ENCODE results near the gene TBX10.

Gene TBX10

DNA sequence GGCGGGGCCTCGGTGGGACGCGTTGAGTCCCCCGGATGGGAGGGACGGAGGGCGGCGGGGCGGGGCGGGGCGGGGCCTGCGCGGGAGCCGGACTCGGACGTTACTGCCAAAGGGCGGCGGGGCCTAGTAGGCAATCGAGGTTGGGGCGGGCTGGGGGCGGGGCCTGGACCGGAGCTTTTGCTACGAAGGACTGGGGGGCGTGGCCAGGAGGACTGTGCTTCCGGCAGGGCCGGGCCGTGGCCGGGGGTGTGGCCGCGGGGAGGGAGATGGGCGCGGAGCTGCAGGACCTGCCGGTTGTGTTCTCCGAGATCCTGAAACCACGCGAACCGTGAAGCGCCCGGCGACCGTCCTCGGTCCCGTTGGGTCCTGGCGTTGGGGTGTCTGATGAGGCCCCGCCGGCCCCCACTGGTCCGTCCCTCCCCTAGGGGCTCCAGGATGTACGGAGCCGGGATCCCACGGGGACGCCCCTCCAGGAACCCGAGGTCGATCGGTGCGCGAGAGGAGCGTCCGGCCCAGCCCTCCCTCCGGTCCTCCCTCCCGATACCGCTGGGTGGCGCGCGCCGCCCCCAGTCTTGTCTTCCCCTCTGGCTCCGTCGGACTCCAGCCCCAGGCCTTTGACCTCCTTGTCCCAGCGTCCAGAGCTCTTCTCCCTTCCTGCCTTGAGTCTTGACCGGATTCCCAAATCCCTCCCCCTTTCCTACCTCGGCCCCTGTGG, 9.2 kb downstream of the TBX10 start:
- H3K4me1 Mint-ChIP-seq, result peaks cover 4% of the 10 kb centered on the region
- peak overlapping the region; percentile 85 to 94 (median 88) for H3K4me3 Mint-ChIP-seq
- TF ChIP-seq, protein P1, sequence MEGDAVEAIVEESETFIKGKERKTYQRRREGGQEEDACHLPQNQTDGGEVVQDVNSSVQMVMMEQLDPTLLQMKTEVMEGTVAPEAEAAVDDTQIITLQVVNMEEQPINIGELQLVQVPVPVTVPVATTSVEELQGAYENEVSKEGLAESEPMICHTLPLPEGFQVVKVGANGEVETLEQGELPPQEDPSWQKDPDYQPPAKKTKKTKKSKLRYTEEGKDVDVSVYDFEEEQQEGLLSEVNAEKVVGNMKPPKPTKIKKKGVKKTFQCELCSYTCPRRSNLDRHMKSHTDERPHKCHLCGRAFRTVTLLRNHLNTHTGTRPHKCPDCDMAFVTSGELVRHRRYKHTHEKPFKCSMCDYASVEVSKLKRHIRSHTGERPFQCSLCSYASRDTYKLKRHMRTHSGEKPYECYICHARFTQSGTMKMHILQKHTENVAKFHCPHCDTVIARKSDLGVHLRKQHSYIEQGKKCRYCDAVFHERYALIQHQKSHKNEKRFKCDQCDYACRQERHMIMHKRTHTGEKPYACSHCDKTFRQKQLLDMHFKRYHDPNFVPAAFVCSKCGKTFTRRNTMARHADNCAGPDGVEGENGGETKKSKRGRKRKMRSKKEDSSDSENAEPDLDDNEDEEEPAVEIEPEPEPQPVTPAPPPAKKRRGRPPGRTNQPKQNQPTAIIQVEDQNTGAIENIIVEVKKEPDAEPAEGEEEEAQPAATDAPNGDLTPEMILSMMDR (IDR thresholded peaks at IDR 0.05; ENCODE audit: unreplicated experiment in 3 of 3), result peak; percentile 71 to 78 (median 71)
- H3K27me3 Mint-ChIP-seq (ENCODE audit: low read depth), result peaks cover 5% of the 10 kb centered on the region
- peak overlapping the region; percentile 17 to 82 (median 67) for H3K27ac Mint-ChIP-seq
- H3K36me3 Mint-ChIP-seq (ENCODE audit: low read depth), result peaks cover 20% of the 10 kb centered on the region
- no peaks in the 10 kb centered on the region for H3K9me3 Mint-ChIP-seq

DNA sequence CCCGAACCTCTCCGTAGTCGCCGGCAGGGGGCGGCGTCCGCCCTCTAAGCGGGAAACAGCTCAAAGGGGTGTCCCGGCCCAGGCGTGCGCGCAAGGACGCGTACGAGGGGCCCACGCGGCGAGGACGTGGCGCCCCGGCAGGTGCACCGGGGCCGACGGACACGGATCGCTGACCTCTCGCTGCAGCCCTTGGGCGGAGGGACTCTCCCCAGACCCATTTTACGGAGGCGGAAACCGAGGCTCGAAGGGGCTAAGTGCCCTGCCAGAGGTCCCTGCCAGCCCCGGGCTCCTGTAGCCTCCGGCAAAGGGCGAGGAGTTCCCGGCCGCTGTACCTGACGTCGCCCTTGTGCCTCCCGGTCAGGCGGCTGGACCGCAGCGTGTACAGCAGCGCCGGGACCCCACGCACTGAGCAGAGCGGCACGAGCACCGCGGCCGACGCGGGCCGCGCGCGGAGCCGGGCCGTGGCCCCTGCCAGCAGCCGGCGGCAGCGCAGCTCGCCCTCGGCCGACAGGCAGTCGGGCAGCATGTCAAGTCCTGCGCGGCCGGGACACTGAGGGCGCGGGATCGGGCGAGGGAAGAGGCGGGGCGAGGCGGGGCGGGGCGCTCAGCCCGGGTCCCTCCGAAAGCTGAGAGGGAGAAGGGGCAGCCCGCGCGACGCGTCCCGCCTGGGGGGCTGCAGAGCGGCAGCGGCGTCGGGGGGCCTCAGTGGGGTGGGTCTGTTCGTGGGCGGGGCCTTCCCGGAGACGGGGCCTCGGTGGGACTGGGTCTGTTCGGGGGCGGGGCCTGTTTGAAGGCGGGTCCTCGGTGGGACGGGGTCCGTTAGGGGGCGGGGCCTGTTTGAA, 10.0 kb downstream of the TBX10 start, which contains the start of gene NUDT8:
TSS of gene NUDT8 (minus strand) at position 552 of the 842 bp plus-strand sequence. CDS start at position 526, 26 bp downstream.
- Mint-ChIP-seq H3K27ac (peak within 1 kb of the TSS; percentile 17 to 82 (median 67)), H3K27me3 (ENCODE audit: low read depth) (no peaks in the 10 kb centered on the region), H3K36me3 (ENCODE audit: low read depth) (peaks cover 24% of the 10 kb centered on the region), H3K4me3 (peak within 1 kb of the TSS; percentile 85 to 94 (median 88)), H3K9me3 (no peaks in the 10 kb centered on the region), H3K4me1 (peaks cover 4% of the 10 kb centered on the region)
- TF ChIP-seq, protein P1 (IDR thresholded peaks at IDR 0.05; ENCODE audit: unreplicated experiment in 3 of 3), result peak; percentile 89 to 93 (median 90)

DNA sequence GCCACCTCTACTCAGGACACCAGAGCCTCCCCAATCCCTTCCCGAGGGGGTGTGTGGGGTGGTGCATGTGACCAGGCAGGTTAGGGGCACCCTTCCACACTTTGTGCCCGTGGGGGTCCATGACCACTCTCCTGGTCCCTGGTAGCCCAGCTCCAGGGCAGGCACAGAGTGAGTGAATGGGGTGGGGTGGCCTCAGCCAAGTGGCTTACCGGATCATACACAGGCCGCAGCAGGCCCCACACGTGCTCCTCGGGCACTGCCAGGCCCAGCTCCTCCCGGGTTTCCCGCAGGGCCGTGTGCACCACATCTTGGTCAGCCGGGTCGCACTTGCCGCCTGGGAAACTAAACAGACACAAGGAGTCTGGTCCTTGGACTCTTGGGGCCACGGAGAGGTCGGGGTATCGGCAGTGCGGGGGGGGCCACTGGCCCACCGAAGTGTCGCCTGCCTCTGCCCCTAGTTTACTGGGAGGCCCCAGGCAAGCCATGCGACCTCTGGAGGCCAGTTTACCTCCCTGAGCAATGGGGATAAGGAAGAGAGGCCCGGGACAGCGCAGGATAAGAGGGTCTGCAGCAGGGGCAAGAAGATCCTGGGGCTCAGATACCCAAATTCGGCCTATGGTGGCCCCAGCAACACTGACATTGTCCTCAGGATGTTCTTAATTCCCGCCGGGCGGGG, 10.7 kb downstream of the TBX10 start:
- Mint-ChIP-seq H3K4me1 (peaks cover 4% of the 10 kb centered on the region), H3K27me3 (ENCODE audit: low read depth) (no peaks in the 10 kb centered on the region), H3K27ac (no peak overlapping the region), H3K4me3 (peak overlapping the region; percentile 74 to 82 (median 79)), H3K36me3 (ENCODE audit: low read depth) (peaks cover 24% of the 10 kb centered on the region), H3K9me3 (no peaks in the 10 kb centered on the region)
- TF ChIP-seq, protein P1 (IDR thresholded peaks at IDR 0.05; ENCODE audit: unreplicated experiment in 3 of 3), result no peak

- TF ChIP-seq, protein P1 (IDR thresholded peaks at IDR 0.05; ENCODE audit: unreplicated experiment in 3 of 3), result no peak
- Mint-ChIP-seq H3K36me3 (ENCODE audit: low read depth) (peaks cover 24% of the 10 kb centered on the region), H3K9me3 (no peaks in the 10 kb centered on the region), H3K27me3 (ENCODE audit: low read depth) (no peaks in the 10 kb centered on the region), H3K4me3 (peak overlapping the region; percentile 51 to 62 (median 61)), H3K27ac (peak overlapping the region in 1 of 3 experiments; percentile 13), H3K4me1 (peaks cover 4% of the 10 kb centered on the region)
These were observed 11.5 kb downstream of the TBX10 start for GRCh38 chr11:67627812-67628624.

- peak overlapping the region; percentile 37 to 62 (median 61) for H3K4me3 Mint-ChIP-seq
These were observed 12.1 kb downstream of the TBX10 start for GRCh38 chr11:67627441-67627811.

More at GRCh38 chr11:67627441-67627811, 12.1 kb downstream of the TBX10 start:
- Mint-ChIP-seq H3K27me3 (ENCODE audit: low read depth) (no peaks in the 10 kb centered on the region), H3K36me3 (ENCODE audit: low read depth) (peaks cover 24% of the 10 kb centered on the region), H3K4me1 (peaks cover 4% of the 10 kb centered on the region), H3K9me3 (no peaks in the 10 kb centered on the region), H3K27ac (peak overlapping the region in 2 of 3 experiments; percentile 13 to 44)
- TF ChIP-seq, protein P1 (IDR thresholded peaks at IDR 0.05; ENCODE audit: unreplicated experiment in 3 of 3), result no peak
